ENCODE measurements around the gene LAPTM5.
"Not testable (repeated sequence)": the region's sequence is repeated elsewhere in the genome, so short reads cannot be mapped to it uniquely, and the experiment has no call there.

Gene LAPTM5

DNA sequence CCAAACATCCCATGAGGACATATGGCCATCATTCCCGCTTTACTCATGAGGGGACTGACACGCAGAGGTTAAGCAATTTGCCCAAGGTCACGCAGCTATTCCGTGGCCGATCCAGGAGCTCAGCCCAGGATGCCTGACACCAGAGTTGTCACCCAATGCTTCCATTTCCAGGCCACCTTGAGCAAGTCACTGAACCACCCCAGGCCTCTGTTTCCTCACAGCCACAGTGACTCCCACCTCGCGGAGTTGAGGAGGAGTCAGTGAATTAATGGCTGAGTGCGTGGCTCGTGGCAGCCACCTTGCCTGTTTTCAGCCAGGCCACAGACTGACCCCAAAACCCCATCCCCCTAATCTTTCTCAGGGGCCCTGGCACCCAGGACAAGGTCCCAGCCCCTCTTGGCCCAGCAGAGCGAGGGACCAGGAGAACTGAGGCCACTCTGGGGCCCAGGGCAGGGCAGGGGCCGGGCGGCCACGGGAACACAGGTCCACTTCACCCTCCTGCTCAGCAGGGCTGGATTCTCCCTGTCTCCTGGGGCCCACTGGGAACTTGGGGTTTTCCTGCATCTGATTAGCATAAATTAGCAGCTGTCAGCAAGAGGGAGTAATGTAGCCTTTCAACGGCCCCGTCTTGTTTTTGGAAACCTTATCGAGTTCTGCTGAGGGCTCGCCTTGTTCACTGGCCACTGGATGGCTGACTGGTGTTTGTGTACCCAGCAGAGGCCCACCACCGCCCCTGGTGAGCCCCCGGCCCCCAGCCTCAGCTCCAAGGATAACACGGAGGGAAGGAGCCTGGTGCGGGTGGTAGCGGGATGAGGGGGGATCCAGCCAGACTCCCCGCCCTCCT, 19.7 kb upstream of the LAPTM5 start:
- TF ChIP-seq POLR2AphosphoS5 (IDR thresholded peaks at IDR 0.05; ENCODE audit: low read depth, low read length): no peak
- TF ChIP-seq TAF1 (IDR thresholded peaks at IDR 0.05; ENCODE audit: borderline replicate concordance, low read depth, low read length): no peak
- TF ChIP-seq POLR2A (IDR thresholded peaks at IDR 0.05; ENCODE audit: low read depth, low read length): no peak
- DNase-seq (ENCODE audit: insufficient read length) (no peak), FAIRE-seq (no peak)

DNA sequence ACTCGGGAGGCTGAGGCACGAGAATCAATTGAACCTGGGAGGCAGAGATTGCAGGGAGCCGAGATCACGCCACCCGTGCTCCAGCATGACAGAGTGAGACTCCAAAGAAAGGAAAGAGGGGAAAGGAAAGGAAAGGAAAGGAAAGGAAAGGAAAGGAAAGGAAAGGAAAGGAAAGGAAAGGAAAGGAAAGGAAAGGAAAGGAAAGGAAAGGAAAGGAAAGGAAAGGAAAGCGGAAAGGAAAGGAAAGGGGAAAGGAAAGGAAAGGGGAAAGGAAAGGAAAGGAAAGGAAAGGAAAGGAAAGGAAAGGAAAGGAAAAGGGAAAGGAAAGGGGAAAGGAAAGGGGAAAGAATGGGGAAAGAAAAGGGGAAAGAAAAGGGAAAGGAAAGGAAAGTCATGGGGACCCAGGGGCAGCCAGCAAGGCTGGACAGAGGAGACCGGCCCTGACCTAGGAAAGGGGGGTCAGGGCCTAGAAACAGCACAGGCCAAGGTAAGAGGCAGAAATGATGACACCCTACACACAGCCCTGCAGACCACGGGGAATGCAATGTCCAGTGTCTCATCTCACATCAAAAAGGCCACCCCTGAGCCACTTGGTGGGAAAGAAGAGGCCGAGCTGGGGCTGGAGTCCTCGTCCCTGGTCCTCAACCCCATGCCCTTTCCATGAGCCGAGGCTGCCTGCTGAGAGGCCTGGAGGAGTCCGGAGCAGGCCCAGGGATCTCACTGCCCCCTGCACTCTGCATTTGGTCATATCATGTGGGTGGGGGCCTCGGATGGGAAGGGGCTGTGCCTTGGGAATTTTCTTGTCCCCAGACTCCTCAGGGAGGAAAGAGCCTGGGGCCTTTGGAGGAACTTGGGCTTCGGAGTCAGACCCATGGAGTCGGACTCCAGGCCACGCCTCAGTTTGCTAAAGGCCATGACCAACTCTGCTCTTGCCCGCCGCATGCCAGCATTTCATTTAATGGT, 18.8 kb upstream of the LAPTM5 start:
- TF ChIP-seq POLR2A (IDR thresholded peaks at IDR 0.05; ENCODE audit: low read depth, low read length) (no peak), TAF1 (IDR thresholded peaks at IDR 0.05; ENCODE audit: borderline replicate concordance, low read depth, low read length) (no peak), POLR2AphosphoS5 (IDR thresholded peaks at IDR 0.05; ENCODE audit: low read depth, low read length) (no peak)
- DNase-seq (ENCODE audit: insufficient read length) (no peak), FAIRE-seq (no peak)

- DNase-seq (ENCODE audit: insufficient read length) (no peak), FAIRE-seq (no peak)
- TF ChIP-seq POLR2A (IDR thresholded peaks at IDR 0.05; ENCODE audit: low read depth, low read length) (no peak), POLR2AphosphoS5 (IDR thresholded peaks at IDR 0.05; ENCODE audit: low read depth, low read length) (no peak), TAF1 (IDR thresholded peaks at IDR 0.05; ENCODE audit: borderline replicate concordance, low read depth, low read length) (no peak)
Observed at GRCh38 chr1:30775433-30775975, 17.9 kb upstream of the LAPTM5 start.

GRCh38 chr1:30774550-30775432, 17.2 kb upstream of the LAPTM5 start:
- no peak for TF ChIP-seq TAF1 (IDR thresholded peaks at IDR 0.05; ENCODE audit: borderline replicate concordance, low read depth, low read length)
- no peak for TF ChIP-seq POLR2AphosphoS5 (IDR thresholded peaks at IDR 0.05; ENCODE audit: low read depth, low read length)
- TF ChIP-seq POLR2A (IDR thresholded peaks at IDR 0.05; ENCODE audit: low read depth, low read length): no peak
- FAIRE-seq: no peak
- no peak for DNase-seq (ENCODE audit: insufficient read length)

DNA sequence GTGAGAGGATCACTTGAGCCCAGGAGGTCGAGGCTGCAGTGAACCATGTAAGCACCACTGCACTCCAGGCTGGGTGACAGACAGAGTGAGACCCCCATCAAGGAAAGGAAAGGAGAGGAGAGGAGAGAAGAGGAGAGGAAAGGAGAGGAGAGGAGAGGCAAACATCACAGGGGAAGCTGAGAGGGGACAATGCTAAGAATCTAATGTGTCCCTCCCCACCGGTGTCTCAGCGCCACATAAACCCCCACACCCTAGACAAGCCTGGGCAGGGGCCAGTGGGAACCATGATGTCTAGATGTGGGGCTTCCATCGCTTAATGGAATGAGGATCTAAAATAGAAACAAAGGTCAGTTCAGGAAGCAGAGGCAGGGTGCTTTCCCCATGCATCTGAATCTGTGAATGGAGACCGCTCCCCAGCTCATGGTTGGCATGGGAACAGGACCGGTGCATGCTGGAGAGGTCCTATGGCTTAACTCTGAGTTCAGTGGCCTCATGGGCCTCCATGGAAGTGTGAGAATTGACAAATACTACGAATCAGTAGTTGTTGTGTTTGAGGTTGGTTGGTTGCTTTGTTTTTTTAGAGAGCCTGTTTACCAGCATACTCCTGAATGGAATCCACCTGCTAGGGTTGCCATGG, 16.3 kb upstream of the LAPTM5 start:
- DNase-seq (ENCODE audit: insufficient read length): no peak
- peak; percentile 53 for FAIRE-seq
- no peak for TF ChIP-seq POLR2A (IDR thresholded peaks at IDR 0.05; ENCODE audit: low read depth, low read length)
- TF ChIP-seq TAF1 (IDR thresholded peaks at IDR 0.05; ENCODE audit: borderline replicate concordance, low read depth, low read length): no peak

DNA sequence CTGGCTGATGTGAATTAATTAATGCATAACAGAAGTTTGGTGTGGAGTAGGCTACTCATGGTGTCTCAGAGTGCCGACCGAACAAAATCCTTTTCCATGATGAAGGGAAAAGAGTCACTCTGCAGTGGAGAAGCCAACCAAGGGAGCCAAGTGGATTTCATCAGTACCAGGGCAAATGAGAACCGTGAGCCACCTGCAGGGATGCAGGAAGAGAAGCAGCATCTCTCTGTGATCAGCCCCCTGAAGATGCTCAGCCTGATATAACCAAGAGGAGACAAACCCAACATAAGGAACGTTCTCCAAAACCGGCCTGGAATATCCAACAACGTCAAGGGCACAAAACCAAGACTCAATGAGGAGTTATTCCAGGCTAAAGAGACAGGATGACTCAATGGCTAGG, 13.4 kb upstream of the LAPTM5 start:
- DNase-seq (ENCODE audit: insufficient read length) (no peak), FAIRE-seq (no peak)
- TF ChIP-seq TAF1 (IDR thresholded peaks at IDR 0.05; ENCODE audit: borderline replicate concordance, low read depth, low read length): no peak
- TF ChIP-seq POLR2A (IDR thresholded peaks at IDR 0.05; ENCODE audit: low read depth, low read length): no peak
- no peak for TF ChIP-seq POLR2AphosphoS5 (IDR thresholded peaks at IDR 0.05; ENCODE audit: low read depth, low read length)

- FAIRE-seq (no peak), DNase-seq (ENCODE audit: insufficient read length) (no peak)
- TF ChIP-seq POLR2A (IDR thresholded peaks at IDR 0.05; ENCODE audit: low read depth, low read length): no peak
- no peak for TF ChIP-seq POLR2AphosphoS5 (IDR thresholded peaks at IDR 0.05; ENCODE audit: low read depth, low read length)
- no peak for TF ChIP-seq TAF1 (IDR thresholded peaks at IDR 0.05; ENCODE audit: borderline replicate concordance, low read depth, low read length)
Observed at GRCh38 chr1:30770150-30770549, 12.6 kb upstream of the LAPTM5 start.

GRCh38 chr1:30768830-30769718, 11.5 kb upstream of the LAPTM5 start:
- DNase-seq (ENCODE audit: insufficient read length): no peak
- no peak for TF ChIP-seq POLR2A (IDR thresholded peaks at IDR 0.05; ENCODE audit: low read depth, low read length)
- peak; percentile 79 for FAIRE-seq

DNA sequence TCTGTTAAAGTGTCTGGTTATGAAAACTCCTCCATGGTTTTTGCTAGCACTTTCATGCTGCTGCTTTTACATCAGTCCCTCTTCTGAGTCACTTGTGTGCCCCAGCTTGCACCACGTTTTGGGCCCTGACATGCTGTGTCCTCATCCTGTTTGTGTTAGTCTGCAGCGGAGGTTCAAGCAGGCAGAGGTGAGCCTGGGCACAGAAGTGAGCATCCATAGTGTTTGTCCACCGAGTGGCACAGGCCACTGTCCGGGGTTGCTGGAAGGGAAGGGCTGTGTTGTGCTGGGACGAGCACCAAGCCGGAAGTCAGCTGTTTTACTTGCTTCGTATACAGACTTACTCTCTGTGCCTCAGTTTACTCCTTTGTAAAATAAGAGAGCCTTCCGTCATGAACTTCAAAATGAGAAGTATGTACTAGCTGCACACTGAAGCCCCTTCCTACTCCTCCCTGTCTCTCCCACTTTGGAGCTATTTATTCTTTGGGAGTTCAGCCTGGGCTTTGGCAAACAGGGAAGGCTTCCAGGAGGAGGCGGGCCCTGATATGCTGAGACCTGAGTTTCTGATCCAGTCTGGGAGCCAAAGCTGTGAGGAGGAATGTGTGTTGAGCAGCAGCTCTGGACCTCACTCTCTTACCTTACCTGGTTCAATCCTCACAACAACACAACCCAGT, 10.7 kb upstream of the LAPTM5 start:
- TF ChIP-seq POLR2AphosphoS5 (IDR thresholded peaks at IDR 0.05; ENCODE audit: low read depth, low read length) (no peak), TAF1 (IDR thresholded peaks at IDR 0.05; ENCODE audit: borderline replicate concordance, low read depth, low read length) (no peak), POLR2A (IDR thresholded peaks at IDR 0.05; ENCODE audit: low read depth, low read length) (no peak)
- DNase-seq (ENCODE audit: insufficient read length): no peak
- peak; percentile 67 for FAIRE-seq

DNA sequence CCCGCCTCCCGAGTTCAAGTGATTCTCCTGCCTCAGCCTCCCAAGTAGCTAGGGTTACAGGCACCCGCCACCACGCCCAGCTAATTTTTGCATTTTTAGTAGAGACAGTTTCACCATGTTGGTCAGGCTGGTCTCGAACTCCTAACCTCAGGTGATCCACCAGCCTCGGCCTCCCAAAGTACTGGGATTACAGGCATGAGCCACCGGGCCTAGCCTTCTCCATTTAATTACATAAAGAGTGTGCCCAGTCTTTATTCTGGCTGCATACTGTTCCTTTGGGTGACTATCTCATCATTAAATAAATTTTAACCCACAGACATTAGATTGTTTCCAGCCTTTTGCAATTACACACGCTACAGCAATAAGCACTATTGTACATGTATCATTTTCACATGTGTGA, 9.4 kb upstream of the LAPTM5 start:
- not testable (repeated sequence) for FAIRE-seq; DNase-seq (ENCODE audit: insufficient read length)
